Mammary microvascular endothelial cell (primary cell): ENCODE measurements around the gene CERS6. TPM values are rescaled to one million over a fixed set of nuclear protein-coding genes. Genes with fewer than 3 reads are reported as not detected.

ENCODE experiments used
- total RNA-seq: library from RNA; depleted of rRNA; stranded (reverse); fragments of >200 nt; gene quantifications from 2 replicates; pipeline ENCODE4 v1.2.3, GENCODE V29; 2015

CERS6 gene, protein sequence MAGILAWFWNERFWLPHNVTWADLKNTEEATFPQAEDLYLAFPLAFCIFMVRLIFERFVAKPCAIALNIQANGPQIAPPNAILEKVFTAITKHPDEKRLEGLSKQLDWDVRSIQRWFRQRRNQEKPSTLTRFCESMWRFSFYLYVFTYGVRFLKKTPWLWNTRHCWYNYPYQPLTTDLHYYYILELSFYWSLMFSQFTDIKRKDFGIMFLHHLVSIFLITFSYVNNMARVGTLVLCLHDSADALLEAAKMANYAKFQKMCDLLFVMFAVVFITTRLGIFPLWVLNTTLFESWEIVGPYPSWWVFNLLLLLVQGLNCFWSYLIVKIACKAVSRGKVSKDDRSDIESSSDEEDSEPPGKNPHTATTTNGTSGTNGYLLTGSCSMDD
- 6.5 and 6.8 TPM in 2 replicates for total RNA-seq

DNA sequence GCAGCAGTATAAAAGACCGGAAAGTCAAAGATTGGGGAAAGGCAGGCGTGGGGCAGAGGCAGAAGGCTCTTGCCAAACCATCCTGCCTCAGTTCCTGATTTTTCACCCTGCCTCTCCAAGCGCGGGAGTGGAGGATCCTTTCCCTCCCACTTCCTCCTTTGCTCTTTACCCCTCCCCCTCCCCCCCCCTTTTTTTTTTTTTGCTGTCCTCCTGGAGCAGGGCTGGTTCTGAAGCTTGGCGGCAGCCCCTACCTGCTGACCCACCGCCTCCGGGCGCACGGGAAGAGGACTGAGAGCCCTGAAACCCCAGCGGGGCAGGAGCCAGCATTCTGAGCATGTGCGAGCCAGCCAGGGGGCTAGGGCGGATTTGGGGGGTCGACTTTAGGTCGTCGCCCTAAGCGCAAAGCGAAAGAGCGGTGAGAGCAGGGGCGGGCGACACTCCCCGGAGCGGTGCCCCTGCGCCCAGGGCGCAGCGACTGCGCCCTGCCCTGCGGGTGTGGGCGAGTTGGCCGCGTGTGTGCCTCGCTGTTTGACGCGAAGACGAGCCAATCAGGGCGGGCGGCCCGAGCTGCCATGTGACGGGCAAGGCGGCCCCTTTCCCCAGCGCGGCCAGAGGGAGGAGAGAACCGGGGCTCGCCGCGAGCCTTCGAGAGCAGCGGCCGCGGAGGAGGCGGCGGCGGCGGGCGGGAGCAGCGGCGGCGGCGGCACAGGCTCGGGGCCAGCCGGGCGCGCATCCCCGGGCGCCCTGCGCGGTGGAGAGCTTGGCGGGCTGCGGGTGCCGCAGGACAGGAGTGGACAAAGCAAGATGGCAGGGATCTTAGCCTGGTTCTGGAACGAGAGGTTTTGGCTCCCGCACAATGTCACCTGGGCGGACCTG is at the start of gene CERS6:
CERS6 (plus strand) TSS at position 628 of the 876 bp plus-strand sequence; CDS start at position 805, 177 bp downstream.

DNA sequence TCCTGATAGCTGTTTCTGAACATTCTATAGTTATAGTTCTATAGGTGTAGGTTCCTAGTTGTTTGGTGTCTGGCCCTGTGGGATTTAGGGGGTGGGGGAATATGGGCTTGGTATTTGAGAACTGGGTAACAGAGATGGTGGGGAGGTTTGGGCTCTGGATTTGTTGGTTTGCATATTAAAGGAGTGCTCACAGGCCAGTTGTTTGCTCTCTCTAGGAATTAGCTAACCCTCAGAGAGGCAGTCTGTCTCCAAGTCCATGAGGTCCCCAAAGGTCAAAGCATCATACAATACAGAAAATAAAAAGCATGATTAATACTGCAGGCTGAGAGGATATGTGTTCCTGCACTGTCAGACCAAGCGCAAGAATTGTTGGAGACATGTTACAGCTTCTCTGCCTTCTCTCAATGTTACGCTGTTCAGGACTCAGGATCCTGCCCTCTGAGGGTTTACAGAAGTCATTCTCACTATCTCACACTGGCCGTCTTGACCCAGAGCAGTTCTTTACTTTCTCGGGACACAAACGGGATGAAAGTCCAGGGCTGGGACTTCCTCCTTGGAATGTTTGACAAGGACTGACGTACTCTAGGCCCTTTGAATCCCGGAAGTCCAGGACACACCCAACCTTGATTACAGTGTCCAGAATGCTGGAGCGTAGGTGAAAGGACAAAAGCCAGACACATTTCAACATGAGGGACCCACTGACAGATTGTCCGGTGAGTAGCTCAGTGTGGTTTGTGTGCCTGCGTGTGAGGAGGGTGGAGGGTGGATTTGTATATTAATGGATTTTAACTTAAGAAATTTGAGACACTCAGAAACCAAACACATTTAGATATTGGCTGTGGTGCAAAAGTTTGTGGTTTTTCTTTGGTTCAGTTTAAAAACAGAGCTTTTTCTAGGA is 346.1 kb downstream of the CERS6 start, which contains the start of gene NOSTRIN:
NOSTRIN (plus strand) TSS at position 677 of the 898 bp plus-strand sequence; CDS start at position 687, 10 bp downstream.

Other genes with a start within 250 kb of the CERS6 start
- 10.0 and 13.6 TPM in 2 replicates for gene STK39, start 208.7 kb upstream of the CERS6 start, total RNA-seq